Measurements from ENCODE around the gene HDAC4. TPM values are rescaled to one million over a fixed set of nuclear protein-coding genes. Genes with fewer than 3 reads are reported as not detected.

HDAC4 gene
- total RNA-seq, 5 donors from 2014 or later (not counting 1 experiment from before 2014, with no cell fraction given): 44.8 to 80.2 (median 60.9) TPM

DNA sequence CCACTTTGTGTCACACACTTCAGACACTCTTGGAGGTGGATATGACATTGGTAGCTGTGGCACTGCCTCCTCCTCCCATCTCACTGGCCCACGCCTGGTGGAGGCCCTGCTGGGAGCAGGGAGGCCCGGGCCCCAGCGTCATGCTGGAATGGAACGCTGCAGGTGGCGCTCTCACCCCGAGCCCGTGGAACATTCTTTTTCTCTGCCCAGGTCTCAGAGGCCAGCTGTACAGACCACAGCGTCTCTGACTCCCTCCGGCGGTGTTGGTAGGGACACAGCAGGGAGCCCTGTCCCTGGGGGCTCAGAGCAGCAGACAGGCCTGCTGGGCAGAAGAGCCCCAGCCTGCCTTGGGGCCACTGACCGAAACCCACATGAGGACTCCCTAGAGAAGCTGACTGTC is 334.9 kb downstream of the HDAC4 start:
- Mint-ChIP-seq H3K9me3 (no peaks in the 10 kb centered on the region), H3K36me3 (peaks cover 34% of the 10 kb centered on the region), H3K4me1 (no peaks in the 10 kb centered on the region), H3K4me3 (no peak overlapping the region), H3K27ac (no peak overlapping the region), H3K27me3 (no peaks in the 10 kb centered on the region)
- no peak overlapping the region for H3K4me3 ChIP-seq (ENCODE audit: control insufficient read depth in 1 of 2, extremely low read depth in 1 of 2, low read length in 1 of 2)
- no peaks in the 10 kb centered on the region for H3K9me3 ChIP-seq
- WGBS (ENCODE audit: insufficient coverage): 94% methylated on average over 11 of the region's 11 CpGs
- POLR2A ChIA-PET: no interaction called here
- no peak for ATAC-seq (replicated peaks in 1 of 4)
- CTCF ChIA-PET: no interaction called here
- no peaks in the 10 kb centered on the region for H3K4me1 ChIP-seq (ENCODE audit: control insufficient read depth in 1 of 2, extremely low read depth in 1 of 2, insufficient read depth in 2 of 2, low read length in 2 of 2)
- no peak overlapping the region for H3K27ac ChIP-seq (ENCODE audit: low read length)
- DNase-seq: no peak
- no peaks in the 10 kb centered on the region for H3K27me3 ChIP-seq (replicated peaks in 1 of 2; ENCODE audit: control insufficient read depth in 2 of 2, extremely low read depth in 1 of 2, insufficient read depth in 2 of 2, low read length in 1 of 2)
- H3K36me3 ChIP-seq (ENCODE audit: control insufficient read depth in 2 of 2, extremely low read depth in 1 of 2, insufficient read depth in 1 of 2, low read length in 1 of 2): peaks cover 4 to 63% of the 10 kb centered on the region in 2 donors

DNA sequence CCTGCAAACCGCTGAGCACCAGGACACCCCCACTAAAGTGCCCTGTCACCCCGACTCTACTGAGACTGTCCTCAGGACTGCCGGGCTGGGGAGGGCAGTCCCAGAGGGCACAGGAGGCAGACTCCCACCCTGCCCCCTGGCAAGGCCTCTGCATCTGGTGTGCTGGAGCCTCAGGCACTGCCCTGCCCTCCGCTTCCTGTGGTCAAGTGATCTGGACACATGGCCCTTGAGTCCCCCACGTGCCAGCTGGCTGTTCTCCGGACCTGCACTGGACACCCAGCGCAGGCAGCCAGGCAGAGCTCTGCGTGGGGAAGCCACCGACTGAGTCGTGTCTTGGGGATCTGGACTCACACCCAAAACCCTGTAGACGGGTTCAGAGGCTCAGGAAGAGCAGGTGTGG is 335.3 kb downstream of the HDAC4 start:
- WGBS (ENCODE audit: insufficient coverage): 94% methylated on average over 10 of the region's 11 CpGs
- H3K4me3 ChIP-seq (ENCODE audit: control insufficient read depth in 1 of 2, extremely low read depth in 1 of 2, low read length in 1 of 2): no peak overlapping the region
- H3K36me3 ChIP-seq (ENCODE audit: control insufficient read depth in 2 of 2, extremely low read depth in 1 of 2, insufficient read depth in 1 of 2, low read length in 1 of 2): peaks cover 4 to 65% of the 10 kb centered on the region in 2 donors
- Mint-ChIP-seq H3K27me3 (no peaks in the 10 kb centered on the region), H3K4me1 (no peaks in the 10 kb centered on the region), H3K27ac (no peak overlapping the region), H3K9me3 (no peaks in the 10 kb centered on the region), H3K4me3 (no peak overlapping the region), H3K36me3 (peaks cover 36% of the 10 kb centered on the region)
- no peak for ATAC-seq (replicated peaks in 1 of 4)
- H3K27ac ChIP-seq (ENCODE audit: low read length): no peak overlapping the region
- no peak for DNase-seq
- POLR2A ChIA-PET: no interaction called here
- H3K9me3 ChIP-seq: no peaks in the 10 kb centered on the region
- CTCF ChIA-PET: no interaction called here
- H3K27me3 ChIP-seq (replicated peaks in 1 of 2; ENCODE audit: control insufficient read depth in 2 of 2, extremely low read depth in 1 of 2, insufficient read depth in 2 of 2, low read length in 1 of 2): no peaks in the 10 kb centered on the region
- no peaks in the 10 kb centered on the region for H3K4me1 ChIP-seq (ENCODE audit: control insufficient read depth in 1 of 2, extremely low read depth in 1 of 2, insufficient read depth in 2 of 2, low read length in 2 of 2)

GRCh38 chr2:239064891-239065290 is 335.9 kb downstream of the HDAC4 start:
- Mint-ChIP-seq H3K4me3 (no peak overlapping the region), H3K4me1 (no peaks in the 10 kb centered on the region), H3K36me3 (peaks cover 35% of the 10 kb centered on the region), H3K27me3 (no peaks in the 10 kb centered on the region), H3K9me3 (no peaks in the 10 kb centered on the region), H3K27ac (no peak overlapping the region)
- DNase-seq: no peak
- Histone ChIP-seq H3K27me3 (replicated peaks in 1 of 2; ENCODE audit: control insufficient read depth in 2 of 2, extremely low read depth in 1 of 2, insufficient read depth in 2 of 2, low read length in 1 of 2) (no peaks in the 10 kb centered on the region), H3K36me3 (ENCODE audit: control insufficient read depth in 2 of 2, extremely low read depth in 1 of 2, insufficient read depth in 1 of 2, low read length in 1 of 2) (peaks cover 4 to 64% of the 10 kb centered on the region in 2 donors), H3K9me3 (no peaks in the 10 kb centered on the region), H3K4me3 (ENCODE audit: control insufficient read depth in 1 of 2, extremely low read depth in 1 of 2, low read length in 1 of 2) (no peak overlapping the region), H3K4me1 (ENCODE audit: control insufficient read depth in 1 of 2, extremely low read depth in 1 of 2, insufficient read depth in 2 of 2, low read length in 2 of 2) (no peaks in the 10 kb centered on the region), H3K27ac (ENCODE audit: low read length) (no peak overlapping the region)
- ChIA-PET POLR2A (no interaction called here), CTCF (no interaction called here)
- ATAC-seq (replicated peaks in 1 of 4): no peak
- 98% methylated on average over 19 of the region's 21 CpGs for WGBS (ENCODE audit: insufficient coverage)

- CTCF ChIA-PET: no interaction called here
- no peaks in the 10 kb centered on the region for H3K9me3 ChIP-seq
- H3K4me1 Mint-ChIP-seq: no peaks in the 10 kb centered on the region
- H3K4me3 Mint-ChIP-seq: no peak overlapping the region
- POLR2A ChIA-PET: no interaction called here
- no peak for ATAC-seq (replicated peaks in 1 of 4)
- no peak overlapping the region for H3K27ac Mint-ChIP-seq
- no peaks in the 10 kb centered on the region for H3K27me3 Mint-ChIP-seq
- no peaks in the 10 kb centered on the region for H3K27me3 ChIP-seq (replicated peaks in 1 of 2; ENCODE audit: control insufficient read depth in 2 of 2, extremely low read depth in 1 of 2, insufficient read depth in 2 of 2, low read length in 1 of 2)
- 97% methylated on average over 6 of the region's 12 CpGs for WGBS (ENCODE audit: insufficient coverage)
- H3K36me3 ChIP-seq (ENCODE audit: control insufficient read depth in 2 of 2, extremely low read depth in 1 of 2, insufficient read depth in 1 of 2, low read length in 1 of 2): peaks cover 4 to 64% of the 10 kb centered on the region in 2 donors
- no peaks in the 10 kb centered on the region for H3K9me3 Mint-ChIP-seq
- H3K36me3 Mint-ChIP-seq: peaks cover 34% of the 10 kb centered on the region
- no peak overlapping the region for H3K4me3 ChIP-seq (ENCODE audit: control insufficient read depth in 1 of 2, extremely low read depth in 1 of 2, low read length in 1 of 2)
- no peak overlapping the region for H3K27ac ChIP-seq (ENCODE audit: low read length)
- DNase-seq: no peak
- no peaks in the 10 kb centered on the region for H3K4me1 ChIP-seq (ENCODE audit: control insufficient read depth in 1 of 2, extremely low read depth in 1 of 2, insufficient read depth in 2 of 2, low read length in 2 of 2)
Measured at GRCh38 chr2:239064253-239064652, 336.6 kb downstream of the HDAC4 start.

DNA sequence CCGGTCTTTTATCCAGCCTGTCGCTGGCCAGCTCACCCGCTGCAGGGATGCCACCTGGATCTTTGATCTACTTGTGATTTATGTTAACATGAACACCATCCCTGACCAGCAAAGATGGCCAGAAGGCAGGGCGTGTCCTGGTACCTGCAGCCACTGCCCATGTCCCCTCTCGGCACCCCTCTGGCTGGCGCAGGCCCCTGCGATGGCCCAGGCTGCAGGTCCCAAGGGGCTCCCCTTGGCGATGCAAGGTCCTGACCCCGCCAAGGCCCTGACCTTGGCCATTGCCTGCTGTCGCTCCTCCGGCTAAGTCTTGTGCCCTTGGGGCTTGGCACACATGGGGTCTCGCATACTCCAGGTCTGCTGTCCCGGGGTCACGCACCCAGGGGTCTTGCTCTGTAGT is 338.1 kb downstream of the HDAC4 start:
- CTCF ChIA-PET: no interaction called here
- no peak overlapping the region for H3K27ac Mint-ChIP-seq

GRCh38 chr2:239061824-239062570 is 338.8 kb downstream of the HDAC4 start:
- no peaks in the 10 kb centered on the region for H3K9me3 ChIP-seq
- no peak overlapping the region for H3K4me3 Mint-ChIP-seq
- CTCF ChIA-PET: no interaction called here

More for the DNA sequence above, 338.1 kb downstream of the HDAC4 start:
- Mint-ChIP-seq H3K4me3 (no peak overlapping the region), H3K9me3 (no peaks in the 10 kb centered on the region), H3K36me3 (peaks cover 31% of the 10 kb centered on the region), H3K4me1 (no peaks in the 10 kb centered on the region), H3K27me3 (no peaks in the 10 kb centered on the region)
- H3K4me1 ChIP-seq (ENCODE audit: control insufficient read depth in 1 of 2, extremely low read depth in 1 of 2, insufficient read depth in 2 of 2, low read length in 2 of 2): no peaks in the 10 kb centered on the region
- POLR2A ChIA-PET: no interaction called here
- H3K9me3 ChIP-seq: no peaks in the 10 kb centered on the region
- H3K36me3 ChIP-seq (ENCODE audit: control insufficient read depth in 2 of 2, extremely low read depth in 1 of 2, insufficient read depth in 1 of 2, low read length in 1 of 2): peaks cover 4 to 65% of the 10 kb centered on the region in 2 donors
- H3K4me3 ChIP-seq (ENCODE audit: control insufficient read depth in 1 of 2, extremely low read depth in 1 of 2, low read length in 1 of 2): no peak overlapping the region
- no peaks in the 10 kb centered on the region for H3K27me3 ChIP-seq (replicated peaks in 1 of 2; ENCODE audit: control insufficient read depth in 2 of 2, extremely low read depth in 1 of 2, insufficient read depth in 2 of 2, low read length in 1 of 2)
- ATAC-seq (replicated peaks in 1 of 4): no peak
- H3K27ac ChIP-seq (ENCODE audit: low read length): no peak overlapping the region
- no peak for DNase-seq
- WGBS (ENCODE audit: insufficient coverage): 98% methylated on average over 14 of the region's 14 CpGs

More at GRCh38 chr2:239061824-239062570, 338.8 kb downstream of the HDAC4 start:
- 90% methylated on average over 20 of the region's 30 CpGs for WGBS (ENCODE audit: insufficient coverage)
- POLR2A ChIA-PET: no interaction called here
- ATAC-seq (replicated peaks in 1 of 4) (no peak), DNase-seq (no peak)
- no peaks in the 10 kb centered on the region for H3K27me3 Mint-ChIP-seq
- H3K4me1 Mint-ChIP-seq: no peaks in the 10 kb centered on the region
- no peaks in the 10 kb centered on the region for H3K4me1 ChIP-seq (ENCODE audit: control insufficient read depth in 1 of 2, extremely low read depth in 1 of 2, insufficient read depth in 2 of 2, low read length in 2 of 2)
- H3K27ac ChIP-seq (ENCODE audit: low read length): no peak overlapping the region
- H3K36me3 ChIP-seq (ENCODE audit: control insufficient read depth in 2 of 2, extremely low read depth in 1 of 2, insufficient read depth in 1 of 2, low read length in 1 of 2): peaks cover 4 to 60% of the 10 kb centered on the region in 2 donors
- no peaks in the 10 kb centered on the region for H3K9me3 Mint-ChIP-seq
- no peak overlapping the region for H3K27ac Mint-ChIP-seq
- peaks cover 31% of the 10 kb centered on the region for H3K36me3 Mint-ChIP-seq
- H3K27me3 ChIP-seq (replicated peaks in 1 of 2; ENCODE audit: control insufficient read depth in 2 of 2, extremely low read depth in 1 of 2, insufficient read depth in 2 of 2, low read length in 1 of 2): no peaks in the 10 kb centered on the region
- no peak overlapping the region for H3K4me3 ChIP-seq (ENCODE audit: control insufficient read depth in 1 of 2, extremely low read depth in 1 of 2, low read length in 1 of 2)

Data from T-cell (primary cell).